Lower leg skin (tissue), 3 donors: ENCODE results near the gene NDUFV3.
"Not testable (repeated sequence)": the region's sequence is repeated elsewhere in the genome, so short reads cannot be mapped to it uniquely, and the experiment has no call there.

Experiments
- POLR2A ChIP-seq, 2 donors: fragments of 450-650 bp; IDR thresholded peaks; one replicate each; pipeline ENCODE4 v1.6.1; 2016 to 2017; ENCODE audit warnings: antibody characterized with exemption in 2 of 2, mild to moderate bottlenecking in 1 of 2, moderate library complexity in 1 of 2
- TF ChIP-seq, protein P1 (sequence below), 3 donors: fragments of 450-650 bp; IDR thresholded peaks; one replicate each; pipeline ENCODE4 v1.5.1; 2016; ENCODE audit warnings: antibody characterized with exemption in 3 of 3, mild to moderate bottlenecking in 3 of 3, moderate library complexity in 2 of 3

DNA sequence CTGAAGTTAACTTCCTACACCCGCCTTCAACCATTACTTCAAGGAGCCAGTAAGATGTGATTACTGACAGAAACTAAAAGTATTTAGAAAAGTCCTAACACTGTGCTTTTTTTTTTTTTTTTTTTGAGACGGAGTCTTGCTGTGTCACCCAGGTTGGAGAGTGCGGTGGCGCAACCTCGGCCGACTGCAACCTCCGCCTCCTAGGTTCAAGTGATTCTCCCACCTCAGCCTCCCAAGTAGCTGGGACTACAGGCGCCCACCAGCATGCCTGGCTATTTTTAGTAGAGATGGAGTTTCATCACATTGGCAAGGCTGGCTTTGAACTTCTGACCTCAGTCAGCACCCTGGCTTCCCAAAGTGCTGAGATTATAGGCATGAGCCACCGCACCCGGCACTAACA lies 17.3 kb upstream of the NDUFV3 start:
- TF ChIP-seq, protein P1, sequence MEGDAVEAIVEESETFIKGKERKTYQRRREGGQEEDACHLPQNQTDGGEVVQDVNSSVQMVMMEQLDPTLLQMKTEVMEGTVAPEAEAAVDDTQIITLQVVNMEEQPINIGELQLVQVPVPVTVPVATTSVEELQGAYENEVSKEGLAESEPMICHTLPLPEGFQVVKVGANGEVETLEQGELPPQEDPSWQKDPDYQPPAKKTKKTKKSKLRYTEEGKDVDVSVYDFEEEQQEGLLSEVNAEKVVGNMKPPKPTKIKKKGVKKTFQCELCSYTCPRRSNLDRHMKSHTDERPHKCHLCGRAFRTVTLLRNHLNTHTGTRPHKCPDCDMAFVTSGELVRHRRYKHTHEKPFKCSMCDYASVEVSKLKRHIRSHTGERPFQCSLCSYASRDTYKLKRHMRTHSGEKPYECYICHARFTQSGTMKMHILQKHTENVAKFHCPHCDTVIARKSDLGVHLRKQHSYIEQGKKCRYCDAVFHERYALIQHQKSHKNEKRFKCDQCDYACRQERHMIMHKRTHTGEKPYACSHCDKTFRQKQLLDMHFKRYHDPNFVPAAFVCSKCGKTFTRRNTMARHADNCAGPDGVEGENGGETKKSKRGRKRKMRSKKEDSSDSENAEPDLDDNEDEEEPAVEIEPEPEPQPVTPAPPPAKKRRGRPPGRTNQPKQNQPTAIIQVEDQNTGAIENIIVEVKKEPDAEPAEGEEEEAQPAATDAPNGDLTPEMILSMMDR (IDR thresholded peaks at IDR 0.05), result not testable (repeated sequence)
- not testable (repeated sequence) for TF ChIP-seq POLR2A (IDR thresholded peaks at IDR 0.05)
